ENCODE data around the gene CBY2. TPM values are rescaled to one million over a fixed set of nuclear protein-coding genes. Genes with fewer than 3 reads are reported as not detected.

Gene CBY2
- total RNA-seq, 2 donors from 2014 or later, result not detected

Other genes starting within 250 kb of the CBY2 start
- gene COG3, start 237.4 kb upstream of the CBY2 start, total RNA-seq, result 10 to 100 TPM; 41.0 to 50.9 TPM
- gene ERICH6B, start 86.6 kb upstream of the CBY2 start, total RNA-seq, result not detected
- not detected for gene SIAH3, start 149.4 kb downstream of the CBY2 start, total RNA-seq

Data from natural killer cell treated with Interleukin-12 subunit alpha and Interleukin-12 subunit beta and Interleukin-15 and Interleukin-18, amount 100 ng/mL, for 72 hours (primary cell).